ENCODE results near the gene SNRPA. TPM values are rescaled to one million over a fixed set of nuclear protein-coding genes. Genes with fewer than 3 reads are reported as not detected.

Gene SNRPA
- total RNA-seq (78.6 TPM), polyA plus RNA-seq (10 to 100 TPM; 36.3 to 45.7 (median 40.5) TPM)

- H3K36me3 Mint-ChIP-seq: peaks cover 13% of the 10 kb centered on the region
- H3K9me3 Mint-ChIP-seq: no peaks in the 10 kb centered on the region
- peak within 1 kb of the TSS; percentile 98 to 99 (median 99) for H3K27ac Mint-ChIP-seq
- ATAC-seq (ENCODE audit: low read depth in 2 of 2): peak; percentile 65
- H3K4me3 Mint-ChIP-seq: peak within 1 kb of the TSS; percentile 89 to 99 (median 98)
- no peaks in the 10 kb centered on the region for H3K27me3 ChIP-seq (ENCODE audit: control insufficient read depth, insufficient read depth, low read length)
- DNase-seq: peak; percentile 94 to 99 (median 99)
- H3K27ac ChIP-seq (ENCODE audit: insufficient read depth, low read length, poor library complexity, severe bottlenecking): peak within 1 kb of the TSS; percentile 93
- peaks cover 2% of the 10 kb centered on the region for H3K36me3 ChIP-seq (ENCODE audit: control insufficient read depth, insufficient read depth, low read length)
- H3K9me3 ChIP-seq (ENCODE audit: control insufficient read depth in 2 of 2, low read length in 2 of 2): no peaks in the 10 kb centered on the region
- peaks cover 58% of the 10 kb centered on the region for H3K4me1 ChIP-seq (ENCODE audit: control insufficient read depth, insufficient read depth, low read length, poor library complexity, severe bottlenecking)
- peaks cover 4 to 52% (median 28%) of the 10 kb centered on the region in 4 donors for H3K4me1 Mint-ChIP-seq
- peak within 1 kb of the TSS; percentile 98 for H3K4me3 ChIP-seq (ENCODE audit: low read depth, low read length)
- H3K27me3 Mint-ChIP-seq: no peaks in the 10 kb centered on the region
Observed at GRCh38 chr19:40750874-40751537, at the start of gene SNRPA. Gene SNRPA, plus strand, starts transcription at chr19:40751203. Its CDS starts 206 bp downstream, at chr19:40751409.

GRCh38 chr19:40701758-40702157 lies 49.2 kb upstream of the SNRPA start:
- H3K9me3 Mint-ChIP-seq: no peaks in the 10 kb centered on the region
- peaks cover 0 to 5% (median 0%) of the 10 kb centered on the region in 4 donors for H3K4me1 Mint-ChIP-seq
- ATAC-seq (ENCODE audit: low read depth in 2 of 2): no peak
- DNase-seq: no peak
- Histone ChIP-seq H3K36me3 (ENCODE audit: control insufficient read depth, insufficient read depth, low read length) (peaks cover 52% of the 10 kb centered on the region), H3K4me1 (ENCODE audit: control insufficient read depth, insufficient read depth, low read length, poor library complexity, severe bottlenecking) (no peaks in the 10 kb centered on the region), H3K9me3 (ENCODE audit: control insufficient read depth in 2 of 2, low read length in 2 of 2) (no peaks in the 10 kb centered on the region), H3K4me3 (ENCODE audit: low read depth, low read length) (no peak overlapping the region), H3K27ac (ENCODE audit: insufficient read depth, low read length, poor library complexity, severe bottlenecking) (no peak overlapping the region), H3K27me3 (ENCODE audit: control insufficient read depth, insufficient read depth, low read length) (no peaks in the 10 kb centered on the region)
- H3K27me3 Mint-ChIP-seq: no peaks in the 10 kb centered on the region
- peaks cover 35% of the 10 kb centered on the region for H3K36me3 Mint-ChIP-seq
- peak overlapping the region in 1 of 4 donors; percentile 69 for H3K4me3 Mint-ChIP-seq
- H3K27ac Mint-ChIP-seq: no peak overlapping the region

GRCh38 chr19:40702337-40703012 lies 48.5 kb upstream of the SNRPA start:
- peaks cover 34% of the 10 kb centered on the region for H3K36me3 Mint-ChIP-seq
- no peak for ATAC-seq (ENCODE audit: low read depth in 2 of 2)
- no peak overlapping the region for H3K27ac ChIP-seq (ENCODE audit: insufficient read depth, low read length, poor library complexity, severe bottlenecking)
- DNase-seq: no peak
- no peaks in the 10 kb centered on the region for H3K27me3 ChIP-seq (ENCODE audit: control insufficient read depth, insufficient read depth, low read length)
- H3K27ac Mint-ChIP-seq: peak overlapping the region in 2 of 3 donors; percentile 13 to 43
- peak overlapping the region in 1 of 4 donors; percentile 69 for H3K4me3 Mint-ChIP-seq
- no peaks in the 10 kb centered on the region for H3K9me3 Mint-ChIP-seq
- no peak overlapping the region for H3K4me3 ChIP-seq (ENCODE audit: low read depth, low read length)
- no peaks in the 10 kb centered on the region for H3K9me3 ChIP-seq (ENCODE audit: control insufficient read depth in 2 of 2, low read length in 2 of 2)
- peaks cover 52% of the 10 kb centered on the region for H3K36me3 ChIP-seq (ENCODE audit: control insufficient read depth, insufficient read depth, low read length)
- H3K4me1 Mint-ChIP-seq: peaks cover 0 to 5% (median 0%) of the 10 kb centered on the region in 4 donors
- H3K27me3 Mint-ChIP-seq: no peaks in the 10 kb centered on the region
- H3K4me1 ChIP-seq (ENCODE audit: control insufficient read depth, insufficient read depth, low read length, poor library complexity, severe bottlenecking): no peaks in the 10 kb centered on the region

GRCh38 chr19:40703029-40703755 lies 47.8 kb upstream of the SNRPA start:
- Mint-ChIP-seq H3K36me3 (peaks cover 34% of the 10 kb centered on the region), H3K27ac (peak overlapping the region in 1 of 3 donors; percentile 43), H3K4me1 (peaks cover 0 to 5% (median 0%) of the 10 kb centered on the region in 4 donors), H3K9me3 (no peaks in the 10 kb centered on the region), H3K27me3 (no peaks in the 10 kb centered on the region), H3K4me3 (peak overlapping the region in 1 of 4 donors; percentile 28)
- DNase-seq (no peak), ATAC-seq (ENCODE audit: low read depth in 2 of 2) (no peak)
- peaks cover 59% of the 10 kb centered on the region for H3K36me3 ChIP-seq (ENCODE audit: control insufficient read depth, insufficient read depth, low read length)
- no peaks in the 10 kb centered on the region for H3K9me3 ChIP-seq (ENCODE audit: control insufficient read depth in 2 of 2, low read length in 2 of 2)
- H3K27ac ChIP-seq (ENCODE audit: insufficient read depth, low read length, poor library complexity, severe bottlenecking): no peak overlapping the region
- H3K27me3 ChIP-seq (ENCODE audit: control insufficient read depth, insufficient read depth, low read length): no peaks in the 10 kb centered on the region
- H3K4me3 ChIP-seq (ENCODE audit: low read depth, low read length): no peak overlapping the region
- H3K4me1 ChIP-seq (ENCODE audit: control insufficient read depth, insufficient read depth, low read length, poor library complexity, severe bottlenecking): no peaks in the 10 kb centered on the region

- H3K36me3 Mint-ChIP-seq: peaks cover 41% of the 10 kb centered on the region
- no peak overlapping the region for H3K27ac ChIP-seq (ENCODE audit: insufficient read depth, low read length, poor library complexity, severe bottlenecking)
- no peak overlapping the region for H3K4me3 ChIP-seq (ENCODE audit: low read depth, low read length)
- DNase-seq (no peak), ATAC-seq (ENCODE audit: low read depth in 2 of 2) (no peak)
- peaks cover 68% of the 10 kb centered on the region for H3K36me3 ChIP-seq (ENCODE audit: control insufficient read depth, insufficient read depth, low read length)
- no peaks in the 10 kb centered on the region for H3K27me3 Mint-ChIP-seq
- H3K27ac Mint-ChIP-seq: peak overlapping the region in 1 of 3 donors; percentile 71
- H3K9me3 ChIP-seq (ENCODE audit: control insufficient read depth in 2 of 2, low read length in 2 of 2): no peaks in the 10 kb centered on the region
- H3K4me3 Mint-ChIP-seq: no peak overlapping the region
- H3K27me3 ChIP-seq (ENCODE audit: control insufficient read depth, insufficient read depth, low read length): no peaks in the 10 kb centered on the region
- H3K4me1 ChIP-seq (ENCODE audit: control insufficient read depth, insufficient read depth, low read length, poor library complexity, severe bottlenecking): no peaks in the 10 kb centered on the region
- H3K9me3 Mint-ChIP-seq: no peaks in the 10 kb centered on the region
- H3K4me1 Mint-ChIP-seq: peaks cover 0 to 5% (median under 1%) of the 10 kb centered on the region in 4 donors
Observed at GRCh38 chr19:40704491-40705361, 46.3 kb upstream of the SNRPA start.

DNA sequence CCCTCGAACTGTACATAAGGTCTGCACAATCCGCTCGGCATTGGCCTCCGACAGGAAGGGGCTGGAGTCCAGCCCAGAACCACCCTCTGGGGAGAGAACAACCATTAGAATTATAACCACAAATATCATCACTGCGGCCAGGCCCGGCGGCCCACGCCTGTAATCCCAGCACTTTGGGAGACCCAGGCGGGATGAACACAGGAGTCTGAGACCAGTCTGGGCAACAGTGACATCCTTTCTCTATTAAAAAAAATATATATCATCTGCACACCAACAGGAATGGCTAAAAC lies 45.7 kb upstream of the SNRPA start:
- ATAC-seq (ENCODE audit: low read depth in 2 of 2) (no peak), DNase-seq (no peak)
- H3K36me3 ChIP-seq (ENCODE audit: control insufficient read depth, insufficient read depth, low read length): peaks cover 69% of the 10 kb centered on the region
- no peak overlapping the region for H3K27ac Mint-ChIP-seq
- no peaks in the 10 kb centered on the region for H3K27me3 Mint-ChIP-seq
- H3K27ac ChIP-seq (ENCODE audit: insufficient read depth, low read length, poor library complexity, severe bottlenecking): no peak overlapping the region
- peaks cover 0 to 5% (median under 1%) of the 10 kb centered on the region in 4 donors for H3K4me1 Mint-ChIP-seq
- no peaks in the 10 kb centered on the region for H3K9me3 Mint-ChIP-seq
- no peaks in the 10 kb centered on the region for H3K27me3 ChIP-seq (ENCODE audit: control insufficient read depth, insufficient read depth, low read length)
- H3K36me3 Mint-ChIP-seq: peaks cover 41% of the 10 kb centered on the region
- no peak overlapping the region for H3K4me3 ChIP-seq (ENCODE audit: low read depth, low read length)
- no peaks in the 10 kb centered on the region for H3K4me1 ChIP-seq (ENCODE audit: control insufficient read depth, insufficient read depth, low read length, poor library complexity, severe bottlenecking)
- no peak overlapping the region for H3K4me3 Mint-ChIP-seq
- no peaks in the 10 kb centered on the region for H3K9me3 ChIP-seq (ENCODE audit: control insufficient read depth in 2 of 2, low read length in 2 of 2)

DNA sequence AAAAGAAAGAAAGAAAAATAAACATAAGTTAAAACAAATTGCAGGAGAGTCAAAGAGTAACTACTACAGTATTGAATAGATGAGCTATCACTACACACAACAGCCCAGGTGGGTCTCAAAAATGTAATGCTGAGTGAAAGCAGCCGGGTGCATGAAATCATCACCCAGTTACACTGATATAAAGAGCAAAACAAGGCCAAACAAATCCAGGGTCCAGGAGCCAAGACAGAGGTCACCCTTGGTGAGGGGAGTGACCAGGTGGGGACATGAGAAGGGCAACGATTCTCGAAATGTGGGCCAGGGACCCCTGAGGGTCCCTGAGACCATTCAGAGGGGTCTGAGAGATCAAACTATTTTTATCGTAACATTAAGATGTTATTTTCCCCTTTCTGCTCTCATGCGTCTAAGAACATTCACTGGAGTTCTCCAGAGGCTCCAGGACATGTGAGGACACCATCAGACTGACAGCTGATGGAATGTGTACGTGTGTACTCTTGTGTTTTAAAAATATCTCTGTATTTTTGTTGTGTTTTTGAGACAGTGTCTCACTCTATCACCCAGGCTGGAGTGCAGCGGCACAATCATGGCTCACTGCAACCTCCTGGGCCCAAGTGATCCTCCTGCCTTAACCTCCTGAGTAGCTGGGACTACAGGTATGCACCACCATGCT lies 44.9 kb upstream of the SNRPA start:
- peak overlapping the region in 1 of 3 donors; percentile 40 for H3K27ac Mint-ChIP-seq
- H3K36me3 Mint-ChIP-seq: peaks cover 37% of the 10 kb centered on the region
- no peaks in the 10 kb centered on the region for H3K27me3 Mint-ChIP-seq
- peaks cover 69% of the 10 kb centered on the region for H3K36me3 ChIP-seq (ENCODE audit: control insufficient read depth, insufficient read depth, low read length)
- no peaks in the 10 kb centered on the region for H3K27me3 ChIP-seq (ENCODE audit: control insufficient read depth, insufficient read depth, low read length)
- H3K4me1 Mint-ChIP-seq: peaks cover 0 to 5% (median 2%) of the 10 kb centered on the region in 4 donors
- no peak for ATAC-seq (ENCODE audit: low read depth in 2 of 2)
- no peak overlapping the region for H3K4me3 Mint-ChIP-seq
- no peaks in the 10 kb centered on the region for H3K4me1 ChIP-seq (ENCODE audit: control insufficient read depth, insufficient read depth, low read length, poor library complexity, severe bottlenecking)
- no peaks in the 10 kb centered on the region for H3K9me3 Mint-ChIP-seq
- H3K4me3 ChIP-seq (ENCODE audit: low read depth, low read length): no peak overlapping the region
- no peak overlapping the region for H3K27ac ChIP-seq (ENCODE audit: insufficient read depth, low read length, poor library complexity, severe bottlenecking)
- H3K9me3 ChIP-seq (ENCODE audit: control insufficient read depth in 2 of 2, low read length in 2 of 2): no peaks in the 10 kb centered on the region
- no peak for DNase-seq

Data from CD4-positive, CD25-positive, alpha-beta regulatory T cell (primary cell).